Activated B cell treated with CpG ODN at 0.5 μM for 24 hours (primary cell): Measurements from ENCODE around the gene NBPF1. TPM values are rescaled to one million over a fixed set of nuclear protein-coding genes. Genes with fewer than 3 reads are reported as not detected.
"Not testable (repeated sequence)": the region's sequence is repeated elsewhere in the genome, so short reads cannot be mapped to it uniquely, and the experiment has no call there.

Source experiments
- ATAC-seq: fragments of 200-7000 bp; cut with Tn5 transposase; one replicate; pipeline ENCODE4 v1.10.0; 2021; ENCODE audit warnings: low read depth, mild to moderate bottlenecking, moderate library complexity
- CTCF ChIA-PET: fragments of 350-600 bp; sonication (Branson Sonifier 250); formaldehyde crosslinking; loops from one replicate; lab custom pipeline; 2021; ENCODE audit warnings: antibody characterized with exemption; lab: Charles Lee
- POLR2A ChIA-PET: fragments of 350-600 bp; sonication (Branson Sonifier 250); formaldehyde crosslinking; loops from one replicate; lab custom pipeline; 2021; ENCODE audit warnings: antibody characterized with exemption; lab: Charles Lee
- DNase-seq: peaks from one replicate; pipeline ENCODE4 v3.0.0; 2022
- H3K27ac Mint-ChIP-seq: one replicate; pipeline ENCODE4 v1.8.0; 2020; ENCODE audit warnings: mixed read lengths
- H3K27me3 Mint-ChIP-seq: one replicate; pipeline ENCODE4 v1.8.0; 2021; ENCODE audit warnings: mixed read lengths
- H3K36me3 Mint-ChIP-seq: one replicate; pipeline ENCODE4 v1.8.0; 2021; ENCODE audit warnings: low read depth, mixed read lengths
- H3K4me1 Mint-ChIP-seq: one replicate; pipeline ENCODE4 v1.8.0; 2021; ENCODE audit warnings: mixed read lengths
- H3K4me3 Mint-ChIP-seq: one replicate; pipeline ENCODE4 v1.8.0; 2020; ENCODE audit warnings: mild to moderate bottlenecking, mixed read lengths
- H3K9me3 Mint-ChIP-seq: one replicate; pipeline ENCODE4 v1.8.0; 2020; ENCODE audit warnings: mixed read lengths
- CTCF ChIP-seq: fragments of 200-600 bp; IDR thresholded peaks from one replicate; pipeline ENCODE4 v1.8.0; 2022; ENCODE audit warnings: antibody characterized with exemption, mild to moderate bottlenecking
- intact Hi-C: fragments of 100-400 bp; cut with micrococcal nuclease; formaldehyde crosslinking; loops from one replicate; pipeline ENCODE4 v1.15.1; 2024
- total RNA-seq: library from RNA; stranded (reverse); gene quantifications from 2 replicates; pipeline ENCODE4 v1.2.3, GENCODE V29; 2022

Gene NBPF1
- total RNA-seq, 1 donor from 2014 or later, result 20.2 TPM

- ATAC-seq (no peak), DNase-seq (peak; percentile 29)
- Mint-ChIP-seq H3K36me3 (peaks cover 34% of the 10 kb centered on the region), H3K27ac (no peak overlapping the region), H3K27me3 (no peaks in the 10 kb centered on the region), H3K4me1 (no peaks in the 10 kb centered on the region), H3K9me3 (no peaks in the 10 kb centered on the region), H3K4me3 (no peak overlapping the region)
- ChIA-PET CTCF (interaction anchor here (1.2 to 2.6 kb wide), 3 partner anchors 9 to 16 kb away, joined by 3 to 7 read pairs (median 7); no protein-coding TSS in a partner anchor), POLR2A (interaction anchor here (0.7 to 1.8 kb wide), 4 partner anchors 12 to 326 kb away, joined by 4 to 8 read pairs (median 6); no protein-coding TSS in a partner anchor)
- intact Hi-C loops, result no loop called here
- TF ChIP-seq CTCF, result no peak
Measured at GRCh38 chr1:16625497-16626408, 12.4 kb upstream of the NBPF1 start.

GRCh38 chr1:16623812-16624719 lies 10.7 kb upstream of the NBPF1 start:
- ATAC-seq, H3K4me3 Mint-ChIP-seq, H3K27ac Mint-ChIP-seq, H3K9me3 Mint-ChIP-seq, intact Hi-C loops, H3K4me1 Mint-ChIP-seq, H3K27me3 Mint-ChIP-seq: not testable (repeated sequence)
- H3K36me3 Mint-ChIP-seq, result peaks cover 19% of the 10 kb centered on the region
- ChIA-PET POLR2A (interaction anchor here (0.8 to 1.8 kb wide), 2 partner anchors 12 to 21 kb away, joined by 4 to 8 read pairs; no protein-coding TSS in a partner anchor), CTCF (interaction anchor here (0.7 to 2.6 kb wide), 6 partner anchors 8 to 328 kb away, joined by 3 to 7 read pairs (median 4); no protein-coding TSS in a partner anchor)
- peak; percentile 40 for DNase-seq

GRCh38 chr1:16623337-16623736 lies 10.0 kb upstream of the NBPF1 start:
- POLR2A ChIA-PET, ATAC-seq, DNase-seq, intact Hi-C loops, H3K4me1 Mint-ChIP-seq, H3K27me3 Mint-ChIP-seq, H3K9me3 Mint-ChIP-seq, H3K27ac Mint-ChIP-seq, H3K4me3 Mint-ChIP-seq: not testable (repeated sequence)
- H3K36me3 Mint-ChIP-seq, result peaks cover 12% of the 10 kb centered on the region
- CTCF ChIA-PET, result interaction anchor here (1.5 to 2.6 kb wide), 2 partner anchors 183 to 328 kb away, joined by 5 to 49 read pairs; partner anchors contain the start of gene NECAP2

- POLR2A ChIA-PET, result interaction anchor here (0.6 to 1.9 kb wide), 7 partner anchors 23 to 330 kb away, joined by 3 to 11 read pairs (median 4); partner anchors contain the start of gene RNU1-1
- H3K9me3 Mint-ChIP-seq, ATAC-seq, H3K27ac Mint-ChIP-seq, H3K36me3 Mint-ChIP-seq, intact Hi-C loops, H3K4me3 Mint-ChIP-seq, H3K27me3 Mint-ChIP-seq, H3K4me1 Mint-ChIP-seq: not testable (repeated sequence)
- DNase-seq, result peak; percentile 26
- CTCF ChIA-PET, result interaction anchor here (0.9 to 2.8 kb wide), 10 partner anchors 9 to 339 kb away, joined by 3 to 49 read pairs (median 4); partner anchors contain the start of genes NBPF1 and NECAP2
Measured at GRCh38 chr1:16621681-16622315, 8.4 kb upstream of the NBPF1 start.

- DNase-seq, result no peak
- ChIA-PET CTCF (interaction anchor here (0.8 to 2.8 kb wide), 14 partner anchors 9 to 542 kb away, joined by 3 to 49 read pairs (median 4); partner anchors contain the start of gene NBPF1), POLR2A (interaction anchor here (0.6 to 1.9 kb wide), 12 partner anchors 9 to 444 kb away, joined by 3 to 11 read pairs (median 4); partner anchors contain the start of gene RNU1-1)
- no peak for ATAC-seq
- Mint-ChIP-seq H3K36me3 (no peaks in the 10 kb centered on the region), H3K27me3 (no peaks in the 10 kb centered on the region), H3K4me1 (no peaks in the 10 kb centered on the region), H3K4me3 (no peak overlapping the region), H3K27ac (no peak overlapping the region), H3K9me3 (no peaks in the 10 kb centered on the region)
- intact Hi-C loops, result no loop called here
- no peak for TF ChIP-seq CTCF
Measured at GRCh38 chr1:16621300-16621658, 7.9 kb upstream of the NBPF1 start.

GRCh38 chr1:16619803-16620501 lies 6.6 kb upstream of the NBPF1 start:
- H3K4me1 Mint-ChIP-seq, H3K9me3 Mint-ChIP-seq, H3K27me3 Mint-ChIP-seq, ATAC-seq, H3K27ac Mint-ChIP-seq, intact Hi-C loops, H3K36me3 Mint-ChIP-seq, H3K4me3 Mint-ChIP-seq: not testable (repeated sequence)
- ChIA-PET CTCF (interaction anchor here (0.8 to 2.8 kb wide), 5 partner anchors 11 to 424 kb away, joined by 3 to 17 read pairs (median 4); no protein-coding TSS in a partner anchor), POLR2A (interaction anchor here (0.6 to 1.9 kb wide), 3 partner anchors 8 to 293 kb away, joined by 3 to 8 read pairs (median 3); no protein-coding TSS in a partner anchor)
- peak; percentile 17 for DNase-seq
